Spleen (tissue), 7 donors: ENCODE measurements around the gene SNED1.

Experiments used
- CTCF ChIP-seq, 11 experiments: fragments of 200-600 bp in 7 of 11; fragments of 450-650 bp in 4 of 11; sonication (generic) in 4 of 11; IDR thresholded peaks in 8 of 11; conservative IDR thresholded peaks in 3 of 11; 1 replicate in 7 of 11; 2 replicates in 4 of 11; pipeline versions ENCODE4 v1.4.0 to v1.8.0; 2016 to 2021; ENCODE audit warnings: antibody characterized with exemption in 11 of 11, inconsistent platforms in 4 of 11, mild to moderate bottlenecking in 1 of 11
- POLR2A ChIP-seq, 3 donors: fragments of 450-650 bp; IDR thresholded peaks; one replicate each; pipeline ENCODE4 v1.5.1; 2017; ENCODE audit warnings: antibody characterized with exemption in 3 of 3, mild to moderate bottlenecking in 1 of 3
- POLR2AphosphoS5 ChIP-seq, 3 donors: sonication (generic); formaldehyde crosslinking; IDR thresholded peaks; one replicate each; pipeline ENCODE4 v1.5.1; 2017; ENCODE audit warnings: antibody characterized with exemption in 3 of 3
- donor health status: DM: no; HTN: no; CAD: no; lungs with moderate emphysema.
- donor health status: DM: no; HTN: no; CAD: no.
- donor health status: DM: no; HTN: no; CAD: no.

GRCh38 chr2:240983996-240984498 lies 14.4 kb upstream of the SNED1 start:
- no peak for TF ChIP-seq POLR2AphosphoS5 (IDR thresholded peaks at IDR 0.05)
- no peak for TF ChIP-seq POLR2A (IDR thresholded peaks at IDR 0.05)
- no peak for TF ChIP-seq CTCF (IDR thresholded peaks at IDR 0.05 in 8 of 11, conservative IDR thresholded peaks at IDR 0.05 in 3 of 11)
